HG03442 (cell line): ENCODE data around the gene PPP1R1A.

Experiments used
- ATAC-seq: cut with Tn5 transposase; IDR thresholded peaks from one replicate; pipeline ENCODE4 v1.9.1; 2021; ENCODE audit warnings: mild to moderate bottlenecking, moderate library complexity; ENCODE audit not compliant: unreplicated experiment

The PPP1R1A gene

GRCh38 chr12:54603872-54604271 lies 15.4 kb upstream of the PPP1R1A start:
- no peak for ATAC-seq

GRCh38 chr12:54603173-54603814 lies 14.8 kb upstream of the PPP1R1A start:
- ATAC-seq = peak; percentile 92

GRCh38 chr12:54602661-54603060 lies 14.2 kb upstream of the PPP1R1A start:
- no peak for ATAC-seq

- ATAC-seq = no peak
These were observed 13.4 kb upstream of the PPP1R1A start for GRCh38 chr12:54601841-54602240.

- ATAC-seq = no peak
These were observed 10.5 kb upstream of the PPP1R1A start for GRCh38 chr12:54598970-54599369.

- ATAC-seq = no peak
These were observed 8.1 kb upstream of the PPP1R1A start for GRCh38 chr12:54596526-54596946.

- ATAC-seq = no peak
These were observed 7.0 kb upstream of the PPP1R1A start for GRCh38 chr12:54595471-54595870.

GRCh38 chr12:54593725-54594124 lies 5.3 kb upstream of the PPP1R1A start:
- ATAC-seq = no peak

- ATAC-seq = no peak
These were observed 4.7 kb upstream of the PPP1R1A start for GRCh38 chr12:54593135-54593534.

- no peak for ATAC-seq
These were observed 3.9 kb upstream of the PPP1R1A start for GRCh38 chr12:54592316-54592715.

GRCh38 chr12:54590978-54591591 lies 2.6 kb upstream of the PPP1R1A start:
- no peak for ATAC-seq

- no peak for ATAC-seq
These were observed 1.5 kb upstream of the PPP1R1A start for GRCh38 chr12:54589964-54590363.

GRCh38 chr12:54588890-54589267 lies 420 bp upstream of the PPP1R1A start:
- ATAC-seq = no peak

GRCh38 chr12:54587315-54587873 lies 1.1 kb downstream of the PPP1R1A start:
- ATAC-seq = no peak

- ATAC-seq = no peak
These were observed 1.8 kb downstream of the PPP1R1A start for GRCh38 chr12:54586620-54587019.

- ATAC-seq = no peak
These were observed 3.2 kb downstream of the PPP1R1A start for GRCh38 chr12:54585243-54585642.

- ATAC-seq = no peak
These were observed 4.3 kb downstream of the PPP1R1A start for GRCh38 chr12:54584128-54584527.

GRCh38 chr12:54583726-54584125 lies 4.7 kb downstream of the PPP1R1A start:
- ATAC-seq = no peak

- ATAC-seq = no peak
These were observed 7.0 kb downstream of the PPP1R1A start for GRCh38 chr12:54581412-54581811.

- peak; percentile 96 for ATAC-seq
These were observed 8.6 kb downstream of the PPP1R1A start for GRCh38 chr12:54579696-54580333.

- ATAC-seq = peak; percentile 19
These were observed 9.2 kb downstream of the PPP1R1A start for GRCh38 chr12:54579258-54579657.

GRCh38 chr12:54578778-54579177 lies 9.7 kb downstream of the PPP1R1A start:
- ATAC-seq = no peak
